Mammary microvascular endothelial cell (primary cell): ENCODE data around the gene GIMAP2. TPM values are rescaled to one million over a fixed set of nuclear protein-coding genes. Genes with fewer than 3 reads are reported as not detected.

Experiments used
- total RNA-seq: library from RNA; depleted of rRNA; stranded (reverse); fragments of >200 nt; gene quantifications from 2 replicates; pipeline ENCODE4 v1.2.3, GENCODE V29; 2015

Gene GIMAP2
- total RNA-seq, result 34.2 and 35.7 TPM in 2 replicates

GRCh38 chr7:150685219-150686029, at the start of gene GIMAP2:
Gene GIMAP2 (plus strand): TSS chr7:150685706. CDS start chr7:150687060, 1,354 bp downstream.

GRCh38 chr7:150716368-150716767, 30.9 kb downstream of the GIMAP2 start, which contains the start of gene GIMAP1:
Gene GIMAP1 (plus strand): TSS chr7:150716613. CDS start chr7:150719048, 2,435 bp downstream.

GRCh38 chr7:150737265-150738055, 52.0 kb downstream of the GIMAP2 start, which contains the start of gene GIMAP5:
Gene GIMAP5 (plus strand): TSS chr7:150737418. CDS start chr7:150740885, 3,467 bp downstream.

Other genes starting within 250 kb of the GIMAP2 start
- gene GIMAP8, start 235.1 kb upstream of the GIMAP2 start, total RNA-seq, result 16.7 and 18.3 TPM in 2 replicates
- gene GIMAP7, start 170.8 kb upstream of the GIMAP2 start, total RNA-seq, result 20.4 and 26.2 TPM in 2 replicates
- 62.7 and 64.1 TPM in 2 replicates for gene GIMAP4, start 118.3 kb upstream of the GIMAP2 start, total RNA-seq
- gene GIMAP6, start 53.3 kb upstream of the GIMAP2 start, total RNA-seq, result 85.8 and 89.9 TPM in 2 replicates
- gene GIMAP1, start 30.9 kb downstream of the GIMAP2 start, total RNA-seq, result 9.4 and 9.5 TPM in 2 replicates
- 54.7 and 56.8 TPM in 2 replicates for gene GIMAP5, start 51.7 kb downstream of the GIMAP2 start, total RNA-seq
- not detected in 2 replicates for gene TMEM176B, start 114.7 kb downstream of the GIMAP2 start, total RNA-seq
- gene TMEM176A, start 115.1 kb downstream of the GIMAP2 start, total RNA-seq, result not detected in 2 replicates
- not detected in 2 replicates for gene AOC1, start 166.8 kb downstream of the GIMAP2 start, total RNA-seq